HCT116 (cell line): ENCODE results near the gene LHX2.

Source experiments
- CTCF ChIP-seq, 3 experiments: fragments of 200-600 bp in 1 of 3; sonication (generic) in 1 of 3; IDR thresholded peaks in 2 of 3; conservative IDR thresholded peaks in 1 of 3; 2 replicates each; pipeline ENCODE4 v1.5.1; 2012 to 2017; ENCODE audit warnings: low read depth in 2 of 3, low read length in 2 of 3, antibody characterized with exemption in 1 of 3, borderline replicate concordance in 1 of 3, control low read depth in 1 of 3, mild to moderate bottlenecking in 1 of 3, mixed read lengths in 1 of 3, mixed run types in 1 of 3, moderate library complexity in 1 of 3; ENCODE audit not compliant: insufficient read depth in 1 of 3
- EZH2phosphoT487 ChIP-seq: fragments of 200-600 bp; IDR thresholded peaks from 2 replicates; pipeline ENCODE4 v1.6.1; 2018; ENCODE audit warnings: antibody characterized with exemption, borderline replicate concordance
- FOSL1 ChIP-seq: IDR thresholded peaks from 2 replicates; pipeline ENCODE4 v1.6.1; 2012; ENCODE audit warnings: low read depth
- POLR2A ChIP-seq: IDR thresholded peaks from 2 replicates; pipeline ENCODE4 v1.7.0; 2011; ENCODE audit warnings: borderline replicate concordance; ENCODE audit not compliant: insufficient read depth, insufficient read length; ENCODE audit errors: extremely low read depth
- RAD21 ChIP-seq: IDR thresholded peaks from 2 replicates; pipeline ENCODE4 v1.6.1; 2012; ENCODE audit warnings: low read depth, mild to moderate bottlenecking
- REST ChIP-seq: IDR thresholded peaks from 2 replicates; pipeline ENCODE4 v1.6.1; 2012; ENCODE audit warnings: low read depth
- SIN3A ChIP-seq: IDR thresholded peaks from 2 replicates; pipeline ENCODE4 v1.6.1; 2012; ENCODE audit warnings: low read depth
- SRF ChIP-seq: IDR thresholded peaks from 2 replicates; pipeline ENCODE4 v1.6.1; 2012; ENCODE audit warnings: low read depth
- YY1 ChIP-seq: IDR thresholded peaks from 2 replicates; pipeline ENCODE4 v1.6.1; 2011; ENCODE audit warnings: low read length, low read depth, moderate library complexity, mild to moderate bottlenecking; ENCODE audit not compliant: insufficient replicate concordance; ENCODE audit errors: extremely low read depth
- ZNF274 ChIP-seq: fragments of 200-500 bp; sonication (Bioruptor generic); IDR thresholded peaks from 2 replicates; pipeline ENCODE4 v1.6.1; 2014; ENCODE audit warnings: mild to moderate bottlenecking, low read depth, low read length, inconsistent platforms

- TF ChIP-seq CTCF (IDR thresholded peaks at IDR 0.05 in 2 of 3, conservative IDR thresholded peaks at IDR 0.05 in 1 of 3; ENCODE audit: borderline replicate concordance in 1 of 3, insufficient read depth in 1 of 3, low read depth in 2 of 3, low read length in 2 of 3), result no peak
- no peak for TF ChIP-seq ZNF274
- no peak for TF ChIP-seq REST
- no peak for TF ChIP-seq EZH2phosphoT487
- no peak for TF ChIP-seq POLR2A
- TF ChIP-seq RAD21, result no peak
- TF ChIP-seq FOSL1, result no peak
- TF ChIP-seq SRF, result no peak
- TF ChIP-seq YY1, result no peak
- no peak for TF ChIP-seq SIN3A
Observed at GRCh38 chr9:124018730-124019697, 7.4 kb downstream of the LHX2 start.
